ENCODE measurements around the gene RAG1.
"Not testable (repeated sequence)": the region's sequence is repeated elsewhere in the genome, so short reads cannot be mapped to it uniquely, and the experiment has no call there.

RAG1 gene

DNA sequence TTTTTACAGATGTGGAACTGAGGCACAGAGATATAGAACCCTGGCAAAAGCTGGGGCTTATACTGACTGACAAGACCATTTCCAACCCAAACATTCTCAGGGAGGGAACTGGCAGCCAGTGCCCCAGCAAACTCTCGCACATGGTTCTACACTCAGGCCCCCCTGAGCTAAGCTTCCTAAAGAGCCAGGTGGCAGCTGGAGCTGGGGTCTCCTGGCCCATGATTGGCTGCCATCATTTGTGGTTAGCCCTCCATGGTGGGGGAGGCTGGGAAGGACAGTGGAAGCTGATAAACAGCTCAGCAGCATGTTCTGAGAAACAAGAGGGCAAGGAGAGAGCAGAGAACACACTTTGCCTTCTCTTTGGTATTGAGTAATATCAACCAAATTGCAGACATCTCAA, at the start of gene RAG1:
Gene RAG1, plus strand, starts transcription at position 314 of the 400 bp plus-strand sequence. CDS start 5,298 bp downstream, outside the sequence.
- no peak for DNase-seq

DNA sequence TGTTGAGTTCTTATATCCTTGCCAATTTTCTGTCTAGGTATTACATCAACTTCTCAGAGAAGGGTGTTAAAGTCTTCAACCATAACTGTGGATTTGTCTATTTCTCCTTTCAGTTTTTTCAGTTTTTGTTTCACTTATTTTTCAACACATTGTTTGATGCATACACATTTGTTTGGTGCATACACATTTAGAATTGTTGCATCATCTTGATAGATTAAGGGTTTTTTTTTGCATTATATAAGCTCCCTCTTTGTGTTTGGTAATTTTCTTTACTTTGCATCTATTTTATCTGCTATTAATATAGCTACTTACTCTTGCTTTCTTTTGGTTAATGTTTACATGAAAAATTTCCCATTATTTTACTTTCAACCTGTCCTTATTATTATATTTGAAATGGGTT, 37.0 kb upstream of the RAG1 start:
- DNase-seq = no peak

DNA sequence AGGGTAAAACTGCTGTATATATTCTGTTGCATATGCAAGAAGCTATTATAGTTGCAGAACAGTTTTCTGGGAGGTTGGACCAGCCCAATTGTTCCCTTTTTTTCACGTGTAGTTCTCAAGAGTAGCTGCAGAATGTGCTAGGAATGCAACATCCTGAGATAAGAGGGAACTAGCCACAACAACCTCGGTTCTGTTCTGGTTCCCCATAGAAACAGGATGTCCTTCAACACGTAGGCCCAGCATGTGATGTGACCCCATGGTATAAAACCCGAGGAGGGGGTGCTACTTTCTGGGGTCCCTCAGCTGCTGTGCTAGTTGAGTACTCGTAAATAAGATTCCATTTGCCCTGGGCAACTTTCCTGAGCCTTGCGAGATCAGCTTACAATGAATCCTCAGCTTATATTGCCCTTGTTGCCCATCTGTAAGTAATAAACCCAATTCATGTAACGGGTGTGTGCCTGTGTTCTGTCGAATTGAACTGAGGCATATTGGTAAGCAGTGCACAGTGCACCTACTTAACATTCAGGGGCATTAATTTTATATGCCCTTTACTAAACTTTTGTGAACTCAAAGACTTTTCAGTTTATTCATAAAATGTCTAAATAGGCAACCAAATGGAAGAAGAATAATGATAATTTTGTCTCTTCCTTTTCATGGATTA, 34.7 kb upstream of the RAG1 start:
- DNase-seq = no peak

DNA sequence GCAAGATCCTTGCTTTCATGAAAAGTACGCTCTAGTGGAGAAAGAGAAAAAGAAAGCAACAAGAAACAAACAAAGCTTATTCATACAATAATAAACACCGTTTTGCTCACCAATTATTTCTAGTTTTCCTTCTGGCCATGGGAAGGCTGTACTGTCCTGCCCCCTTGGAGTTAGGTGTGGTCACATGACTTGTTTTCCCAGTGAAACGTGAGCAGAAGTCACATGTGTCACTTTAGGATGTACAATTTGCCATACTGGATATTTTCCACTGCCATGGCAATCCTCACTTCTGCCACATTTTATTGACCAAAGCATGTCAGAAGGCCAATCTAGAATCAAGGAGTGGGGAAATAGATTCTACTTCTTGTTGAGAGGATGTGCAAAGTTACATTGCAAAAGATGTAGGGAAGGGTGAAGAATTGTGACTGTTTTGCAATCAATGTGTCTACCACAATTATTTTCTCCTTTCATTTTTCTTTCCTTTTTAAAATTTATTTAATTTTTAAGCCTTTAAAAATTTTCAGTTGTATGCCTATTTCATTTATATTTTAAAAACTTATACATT, 33.4 kb upstream of the RAG1 start:
- no peak for DNase-seq

DNA sequence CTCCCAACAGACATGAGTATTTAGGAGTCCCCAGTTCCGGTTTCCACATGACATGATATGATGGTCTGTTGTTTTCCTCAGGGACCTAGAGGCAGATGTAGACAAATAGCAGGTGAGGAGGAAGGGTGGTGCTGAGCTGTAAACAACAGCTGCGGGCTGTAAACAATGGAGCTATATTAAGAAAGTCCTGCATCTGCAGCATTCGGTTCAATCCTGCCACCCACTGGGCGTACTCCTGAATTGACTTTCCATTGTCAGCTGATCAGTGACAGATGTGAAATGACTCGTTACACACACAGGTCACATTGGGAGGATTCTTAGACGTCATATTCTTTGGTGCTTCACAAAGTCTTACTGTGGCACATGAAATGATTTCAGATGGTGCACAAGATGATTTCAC, 26.8 kb upstream of the RAG1 start:
- DNase-seq = peak; percentile 7 to 74

DNA sequence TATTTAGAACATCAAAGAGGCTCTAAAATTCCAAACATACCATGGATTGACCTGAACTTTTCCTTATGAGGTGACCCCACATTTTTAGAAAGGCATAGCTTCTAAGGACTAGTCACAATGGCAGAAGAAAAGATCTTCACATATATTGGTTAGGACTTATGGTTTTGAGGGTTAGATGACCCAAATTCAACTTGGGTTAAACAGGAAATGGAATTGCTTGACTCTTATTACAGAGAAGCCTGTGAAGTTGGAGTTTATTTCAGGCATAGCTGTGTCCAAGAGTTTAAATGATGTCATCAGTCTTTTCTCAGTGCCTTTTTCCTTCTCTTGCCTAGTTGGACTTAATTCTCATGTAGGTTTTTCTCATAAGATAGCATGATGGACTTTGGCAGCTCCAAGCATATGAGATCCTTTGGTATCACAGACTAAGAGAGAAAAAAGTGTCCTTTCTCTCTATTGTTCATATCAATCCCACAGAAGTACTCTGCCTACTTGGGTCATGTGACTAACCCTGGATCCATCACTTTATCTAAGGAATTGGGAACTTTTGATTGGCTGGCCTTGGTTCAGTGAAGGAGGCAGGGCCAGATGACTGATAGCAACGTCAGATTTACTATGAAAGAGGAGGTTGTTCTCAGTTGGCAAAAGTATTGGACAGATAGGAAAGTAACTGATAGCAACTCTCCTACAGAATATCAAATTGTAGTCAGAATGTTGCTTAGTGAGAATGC, 17.3 kb upstream of the RAG1 start:
- DNase-seq = no peak

DNA sequence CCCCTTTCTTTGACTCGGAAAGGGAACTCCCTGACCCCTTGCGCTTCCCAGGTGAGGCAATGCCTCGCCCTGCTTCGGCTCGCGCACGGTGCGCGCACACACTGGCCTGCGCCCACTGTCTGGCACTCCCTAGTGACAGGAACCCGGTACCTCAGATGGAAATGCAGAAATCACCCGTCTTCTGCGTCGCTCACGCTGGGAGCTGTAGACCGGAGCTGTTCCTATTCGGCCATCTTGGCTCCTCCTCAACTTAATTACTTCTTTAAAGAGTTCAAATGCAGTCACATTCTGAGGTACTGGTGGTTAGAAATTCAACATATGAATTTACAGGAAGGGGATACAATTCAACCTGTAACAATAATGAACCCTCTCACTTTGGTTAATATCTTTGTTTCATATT, 10.4 kb upstream of the RAG1 start:
- not testable (repeated sequence) for DNase-seq

DNA sequence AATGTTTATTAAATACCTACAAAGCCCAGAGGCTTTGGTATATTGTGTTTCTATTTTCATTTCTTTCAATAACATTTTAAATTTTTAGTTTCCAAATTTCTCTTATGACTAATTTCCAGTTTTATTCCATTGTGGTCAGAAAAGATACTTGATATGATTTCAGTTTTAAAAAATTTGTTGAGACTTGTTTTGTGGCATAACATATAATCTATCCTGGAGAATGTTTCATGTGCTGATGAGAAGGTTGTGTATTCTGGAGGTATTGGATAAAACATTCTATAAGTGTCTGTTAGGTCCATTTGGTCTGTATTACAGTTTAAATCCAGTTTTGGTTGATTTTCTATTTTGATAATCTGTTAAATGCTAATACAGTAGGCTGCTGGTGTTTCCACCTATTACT, 9.8 kb upstream of the RAG1 start:
- DNase-seq = no peak

DNA sequence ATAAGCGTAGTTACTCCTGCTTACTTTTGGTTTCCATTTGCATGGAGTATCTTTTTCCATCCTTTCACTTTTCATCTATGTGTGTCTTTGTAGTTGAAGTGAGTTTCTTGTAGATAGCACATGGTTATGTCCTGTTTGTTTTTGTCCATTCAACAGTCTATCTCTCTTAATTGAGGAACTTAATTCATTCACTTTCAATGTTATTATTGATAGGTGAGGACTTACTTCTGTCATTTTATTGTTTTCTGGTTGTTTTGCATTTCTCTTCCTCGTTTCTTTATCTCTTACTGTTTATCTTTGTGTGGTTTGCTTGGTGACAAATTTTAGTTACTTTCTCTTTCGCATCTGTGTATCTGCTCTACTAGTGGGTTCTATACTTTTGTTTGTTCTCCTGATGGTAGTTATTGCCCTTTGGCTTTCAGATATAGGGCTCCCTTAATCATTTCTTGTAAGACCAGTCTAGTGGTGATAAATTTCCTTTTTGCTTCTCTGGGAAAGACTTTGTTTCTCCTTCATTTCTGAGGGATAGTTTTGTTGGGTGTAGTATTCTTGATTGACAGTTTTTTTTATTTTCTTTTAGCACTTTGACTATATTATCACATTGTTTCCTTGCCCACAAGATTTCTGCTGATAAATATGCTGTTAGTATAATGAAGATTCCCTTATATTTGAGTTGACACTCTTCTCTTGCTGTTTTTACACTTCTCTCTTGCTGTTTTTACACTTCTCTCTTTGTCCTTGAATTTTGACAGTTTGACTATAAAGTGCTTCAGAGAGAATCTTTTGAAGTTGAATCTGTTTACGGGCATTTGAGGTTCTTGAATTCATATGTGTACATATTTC, 9.0 kb upstream of the RAG1 start:
- no peak for DNase-seq

DNA sequence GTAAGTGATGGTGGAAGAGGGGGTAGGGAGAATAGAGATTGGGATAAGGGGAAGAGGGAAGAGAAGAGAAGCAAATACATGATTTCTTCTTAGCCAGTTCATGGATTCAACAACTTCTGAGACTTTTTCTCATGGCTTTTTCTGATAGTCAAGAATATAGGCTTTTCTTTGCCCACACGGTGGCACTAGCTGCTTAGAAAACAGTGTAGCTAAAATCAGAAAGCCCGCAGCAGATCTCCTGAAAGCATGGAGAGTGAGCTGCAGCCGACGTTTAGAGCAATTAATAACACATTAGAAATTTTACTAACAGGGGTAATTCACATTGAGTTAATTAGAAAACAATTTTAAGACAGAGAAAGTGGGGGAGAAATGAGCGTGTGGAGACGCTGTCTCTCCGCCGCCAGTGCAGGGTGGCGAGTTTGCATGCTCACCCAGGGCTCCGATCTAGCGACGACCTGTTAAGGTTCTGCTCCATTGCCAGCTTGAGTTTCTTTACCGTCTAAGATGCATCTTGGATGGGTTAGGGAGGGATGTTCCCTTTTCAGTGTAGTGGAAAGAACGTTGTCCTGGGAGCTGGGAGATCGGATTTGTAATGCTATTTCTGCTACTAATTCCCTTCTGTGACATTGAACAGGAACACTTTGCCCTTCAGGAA, 3.3 kb upstream of the RAG1 start:
- DNase-seq = peak; percentile 58 to 78

DNA sequence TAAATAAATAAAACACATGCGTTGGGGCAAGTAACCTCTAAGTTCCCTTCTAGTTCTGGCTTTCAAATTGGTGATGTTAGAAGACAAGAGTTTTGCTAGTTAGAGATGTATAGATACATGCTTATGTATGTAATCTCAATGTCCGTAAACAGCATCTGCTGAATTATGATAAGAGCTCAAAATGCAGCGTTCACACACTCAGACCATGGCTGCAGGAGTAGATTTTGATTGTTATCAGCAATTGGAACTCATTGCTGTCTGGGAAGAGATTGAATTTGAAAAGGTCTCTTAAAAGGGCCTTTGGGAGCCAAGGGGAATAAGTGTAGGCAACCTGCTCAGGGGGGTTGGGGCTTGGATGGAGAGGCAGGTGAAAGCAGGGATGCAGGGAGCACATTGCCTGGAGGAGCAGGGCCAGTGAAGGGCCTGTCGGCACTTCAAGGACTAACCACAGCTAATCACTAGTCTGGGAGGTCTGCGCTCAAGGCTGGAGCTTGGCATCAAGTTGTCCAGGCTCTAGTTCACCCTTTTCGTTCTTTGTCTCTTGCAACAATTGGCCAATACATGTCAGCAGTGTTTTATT, 2.7 kb upstream of the RAG1 start:
- no peak for DNase-seq

DNA sequence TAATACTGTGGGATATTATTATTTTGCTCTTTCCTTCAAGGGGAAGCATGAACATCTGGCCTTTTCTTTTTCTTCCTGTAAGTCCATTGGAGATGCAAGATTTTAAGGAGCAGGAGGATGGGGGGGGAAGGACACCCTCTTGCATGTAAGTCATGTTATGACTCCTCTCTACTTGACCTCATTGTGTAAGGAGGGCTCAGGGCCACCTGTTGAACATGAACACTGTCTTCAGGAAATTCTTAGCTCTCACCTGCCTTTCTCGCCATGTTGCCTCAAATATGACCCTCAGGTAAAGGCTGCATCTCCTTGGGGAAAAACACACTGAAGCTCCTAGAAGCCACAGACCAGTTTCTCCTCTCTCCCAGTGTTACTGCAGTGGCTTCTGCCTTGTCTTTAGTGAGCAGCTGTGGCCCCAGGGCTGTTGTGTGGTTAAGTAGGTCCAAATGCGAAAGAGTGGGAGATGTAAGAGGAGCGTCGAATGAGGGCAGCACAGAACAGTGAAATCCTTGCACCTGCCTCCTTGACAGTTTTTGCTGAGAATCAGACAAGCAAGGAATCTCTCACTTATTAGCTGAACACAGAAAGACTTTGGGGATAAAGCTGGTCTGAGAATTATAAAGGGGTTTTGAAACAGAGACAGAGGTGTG, 1.3 kb upstream of the RAG1 start:
- DNase-seq = peak in 1 of 2 experiments; percentile 22

DNA sequence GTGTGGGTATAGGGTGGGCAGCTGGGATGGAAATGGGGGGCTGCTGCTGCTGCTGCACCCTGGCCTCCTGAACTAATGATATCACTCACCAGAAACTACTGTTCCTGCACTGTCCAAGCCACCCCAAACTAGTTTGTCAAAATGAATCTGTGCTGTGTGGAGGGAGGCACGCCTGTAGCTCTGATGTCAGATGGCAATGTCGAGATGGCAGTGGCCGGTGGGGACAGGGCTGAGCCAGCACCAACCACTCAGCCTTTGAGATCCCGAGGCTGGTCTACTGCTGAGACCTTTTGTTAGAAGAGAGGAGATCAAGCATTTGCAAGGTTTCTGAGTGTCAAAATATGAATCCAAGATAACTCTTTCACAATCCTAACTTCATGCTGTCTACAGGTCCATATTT, 1.3 kb downstream of the RAG1 start:
- DNase-seq = no peak

DNA sequence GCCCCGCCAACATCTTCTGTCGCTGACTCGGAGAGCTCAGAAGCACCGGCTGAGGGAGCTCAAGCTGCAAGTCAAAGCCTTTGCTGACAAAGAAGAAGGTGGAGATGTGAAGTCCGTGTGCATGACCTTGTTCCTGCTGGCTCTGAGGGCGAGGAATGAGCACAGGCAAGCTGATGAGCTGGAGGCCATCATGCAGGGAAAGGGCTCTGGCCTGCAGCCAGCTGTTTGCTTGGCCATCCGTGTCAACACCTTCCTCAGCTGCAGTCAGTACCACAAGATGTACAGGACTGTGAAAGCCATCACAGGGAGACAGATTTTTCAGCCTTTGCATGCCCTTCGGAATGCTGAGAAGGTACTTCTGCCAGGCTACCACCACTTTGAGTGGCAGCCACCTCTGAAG, 6.7 kb downstream of the RAG1 start:
- DNase-seq = no peak

DNA sequence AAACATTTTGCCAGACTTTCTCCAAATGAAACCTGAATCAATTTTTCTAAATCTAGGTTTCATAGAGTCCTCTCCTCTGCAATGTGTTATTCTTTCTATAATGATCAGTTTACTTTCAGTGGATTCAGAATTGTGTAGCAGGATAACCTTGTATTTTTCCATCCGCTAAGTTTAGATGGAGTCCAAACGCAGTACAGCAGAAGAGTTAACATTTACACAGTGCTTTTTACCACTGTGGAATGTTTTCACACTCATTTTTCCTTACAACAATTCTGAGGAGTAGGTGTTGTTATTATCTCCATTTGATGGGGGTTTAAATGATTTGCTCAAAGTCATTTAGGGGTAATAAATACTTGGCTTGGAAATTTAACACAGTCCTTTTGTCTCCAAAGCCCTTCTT, 9.6 kb downstream of the RAG1 start:
- no peak for DNase-seq

DNA sequence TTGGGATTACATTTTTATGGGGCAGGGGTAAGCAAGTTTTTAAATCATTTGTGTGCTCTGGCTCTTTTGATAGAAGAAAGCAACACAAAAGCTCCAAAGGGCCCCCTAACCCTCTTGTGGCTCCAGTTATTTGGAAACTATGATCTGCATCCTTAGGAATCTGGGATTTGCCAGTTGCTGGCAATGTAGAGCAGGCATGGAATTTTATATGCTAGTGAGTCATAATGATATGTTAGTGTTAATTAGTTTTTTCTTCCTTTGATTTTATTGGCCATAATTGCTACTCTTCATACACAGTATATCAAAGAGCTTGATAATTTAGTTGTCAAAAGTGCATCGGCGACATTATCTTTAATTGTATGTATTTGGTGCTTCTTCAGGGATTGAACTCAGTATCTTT, 10.1 kb downstream of the RAG1 start:
- no peak for DNase-seq

DNA sequence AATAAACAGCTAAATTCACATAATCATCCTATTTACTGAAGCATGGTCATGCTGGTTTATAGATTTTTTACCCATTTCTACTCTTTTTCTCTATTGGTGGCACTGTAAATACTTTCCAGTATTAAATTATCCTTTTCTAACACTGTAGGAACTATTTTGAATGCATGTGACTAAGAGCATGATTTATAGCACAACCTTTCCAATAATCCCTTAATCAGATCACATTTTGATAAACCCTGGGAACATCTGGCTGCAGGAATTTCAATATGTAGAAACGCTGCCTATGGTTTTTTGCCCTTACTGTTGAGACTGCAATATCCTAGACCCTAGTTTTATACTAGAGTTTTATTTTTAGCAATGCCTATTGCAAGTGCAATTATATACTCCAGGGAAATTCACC, 10.7 kb downstream of the RAG1 start:
- no peak for DNase-seq

DNA sequence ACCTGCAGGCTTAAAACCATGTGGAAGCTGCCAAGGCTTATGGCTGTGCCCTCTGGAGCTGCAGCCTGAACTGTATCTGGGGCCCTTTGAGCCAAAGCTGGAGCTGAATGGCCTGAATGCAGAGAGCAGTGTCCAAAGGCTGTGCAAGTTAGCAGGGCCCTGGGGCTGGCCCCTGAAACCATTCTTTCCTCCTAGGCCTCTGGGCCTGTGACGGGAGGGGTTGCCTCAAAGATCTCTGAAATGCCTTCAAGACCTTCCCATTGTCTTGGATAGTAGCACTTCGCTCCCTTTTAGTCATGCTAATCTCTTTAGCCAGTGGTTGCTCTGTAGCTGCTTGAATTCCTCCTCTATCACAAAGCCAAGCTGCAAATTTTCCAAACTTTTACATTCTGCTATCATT, 13.7 kb downstream of the RAG1 start:
- DNase-seq = no peak

DNA sequence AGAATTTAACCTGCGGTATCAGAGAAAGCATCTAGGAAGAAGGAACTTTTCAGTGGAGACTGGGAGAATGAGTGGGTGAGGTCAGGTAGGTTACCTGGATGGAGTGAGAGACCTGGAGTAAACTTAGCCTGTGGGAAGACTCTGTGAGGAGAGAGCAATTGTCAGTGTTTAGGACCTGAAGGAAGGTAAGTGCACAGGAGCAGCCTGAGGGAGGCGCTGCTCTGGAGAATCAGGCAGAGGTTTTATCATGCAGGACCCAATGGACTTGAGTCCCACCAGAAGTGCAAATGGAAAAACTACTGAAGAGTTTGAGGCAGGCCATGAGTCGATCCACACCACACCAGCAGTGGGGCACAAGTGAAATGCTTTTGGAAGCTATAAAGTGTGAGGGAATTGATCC, 15.9 kb downstream of the RAG1 start:
- DNase-seq = no peak

DNA sequence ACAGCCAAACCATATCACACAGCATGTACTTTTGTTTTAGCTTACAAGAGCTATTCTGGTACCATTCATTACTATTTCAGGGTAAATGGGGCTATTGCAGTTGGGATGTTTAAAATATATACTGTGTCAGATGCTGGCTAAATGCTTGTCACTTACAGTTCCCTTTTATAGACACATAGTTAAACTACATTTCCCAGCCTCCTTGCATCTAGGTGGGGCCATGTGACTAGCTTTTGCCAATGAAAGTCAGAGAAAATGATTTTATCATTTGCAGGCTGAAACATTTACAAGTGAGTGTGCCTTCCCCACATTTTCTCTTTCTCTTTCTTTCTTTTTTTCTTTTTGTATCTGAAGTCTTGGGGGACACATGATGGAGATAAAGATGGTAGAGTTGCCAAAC, 18.7 kb downstream of the RAG1 start:
- no peak for DNase-seq

DNA sequence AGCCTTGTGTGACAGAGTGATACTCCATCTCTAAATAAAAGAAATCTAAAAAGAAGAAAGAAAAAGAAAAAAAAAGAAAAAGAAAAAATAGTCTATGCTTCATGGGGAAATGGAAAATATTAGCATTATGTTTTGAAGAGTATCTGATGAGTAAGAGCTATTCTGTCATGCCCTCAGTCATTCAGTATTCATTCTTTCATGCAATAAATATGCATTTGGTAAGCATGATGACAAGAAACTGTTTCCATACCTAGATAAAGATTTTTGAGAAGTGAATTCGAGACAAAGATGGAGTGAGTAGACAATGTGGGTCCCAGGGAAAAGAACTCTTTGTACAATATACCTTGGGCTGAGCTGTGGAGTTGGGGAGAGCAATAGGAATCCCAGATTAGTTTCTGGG, 20.3 kb downstream of the RAG1 start:
- DNase-seq = no peak

DNA sequence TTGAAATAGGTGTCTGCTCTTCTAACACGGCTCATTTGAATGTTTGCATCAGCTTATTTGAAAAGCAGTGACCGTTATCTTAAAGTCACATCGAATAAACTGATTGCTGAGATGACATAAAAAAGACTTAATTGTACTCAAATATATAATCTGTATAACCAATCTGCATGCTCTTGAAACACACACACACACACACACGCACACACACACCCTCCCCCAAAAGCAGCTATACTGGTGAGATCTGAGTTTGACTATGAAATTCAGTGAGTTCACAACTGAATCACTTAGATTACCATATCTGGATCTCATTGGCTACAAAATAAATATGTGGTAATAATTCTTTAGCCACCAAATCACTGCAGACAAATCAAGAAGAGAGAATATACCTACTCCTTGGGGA, 22.7 kb downstream of the RAG1 start:
- no peak for DNase-seq

Data from NCI-H526 (cell line).